MM.1S (cell line): ENCODE measurements around the gene MAP3K12.
A peak's percentile ranks its signal among the peaks of the same experiment; 100 is the strongest.

Experiments
- DNase-seq: peaks from one replicate; pipeline ENCODE4 v3.0.0-alpha.2; 2015
- H2AFZ ChIP-seq: fragments of 300-600 bp; sonication (generic); 2 replicates; pipeline ENCODE4 v1.6.0; 2016; ENCODE audit warnings: antibody characterized with exemption, low read length
- H3F3A ChIP-seq: fragments of 300-600 bp; sonication (generic); 2 replicates; pipeline ENCODE4 v1.6.1; 2016; ENCODE audit warnings: mild to moderate bottlenecking, antibody characterized with exemption, low read length, moderate library complexity, mixed read lengths; ENCODE audit not compliant: insufficient read depth
- H3K27ac ChIP-seq: fragments of 300-600 bp; sonication (generic); 2 replicates; pipeline ENCODE4 v1.5.1; 2016; ENCODE audit warnings: mild to moderate bottlenecking, low read length
- H3K27me3 ChIP-seq: fragments of 300-600 bp; sonication (generic); replicated peaks from 2 replicates; pipeline ENCODE4 v1.6.0; 2016; ENCODE audit warnings: low read length; ENCODE audit not compliant: insufficient read depth
- H3K36me3 ChIP-seq: fragments of 300-600 bp; sonication (generic); replicated peaks from 2 replicates; pipeline ENCODE4 v1.6.1; 2016; ENCODE audit warnings: mild to moderate bottlenecking, low read length, mixed read lengths; ENCODE audit not compliant: insufficient read depth
- H3K4me1 ChIP-seq: fragments of 300-600 bp; sonication (generic); 2 replicates; pipeline ENCODE4 v1.6.1; 2016; ENCODE audit warnings: low read length, mixed read lengths
- H3K4me2 ChIP-seq: fragments of 300-600 bp; sonication (generic); 2 replicates; pipeline ENCODE4 v1.6.0; 2016; ENCODE audit warnings: low read depth, low read length
- H3K4me3 ChIP-seq: fragments of 300-600 bp; sonication (generic); 2 replicates; pipeline ENCODE4 v1.5.1; 2016; ENCODE audit warnings: low read length, mixed read lengths
- H3K79me2 ChIP-seq: fragments of 300-600 bp; sonication (generic); 2 replicates; pipeline ENCODE4 v1.6.1; 2016; ENCODE audit warnings: mixed run types, low read length, mixed read lengths
- H3K9ac ChIP-seq: fragments of 300-600 bp; sonication (generic); 2 replicates; pipeline ENCODE4 v1.6.1; 2016; ENCODE audit warnings: low read length, mixed read lengths
- H3K9me2 ChIP-seq: fragments of 300-600 bp; sonication (generic); replicated peaks from 2 replicates; pipeline ENCODE4 v1.6.1; 2016; ENCODE audit warnings: mild to moderate bottlenecking, low read length, mixed read lengths; ENCODE audit not compliant: insufficient read depth
- H3K9me3 ChIP-seq: fragments of 300-600 bp; sonication (generic); replicated peaks from 2 replicates; pipeline ENCODE4 v1.6.1; 2016; ENCODE audit warnings: mild to moderate bottlenecking, low read length, mixed read lengths; ENCODE audit not compliant: insufficient read depth
- H4K20me1 ChIP-seq: fragments of 300-600 bp; sonication (generic); 2 replicates; pipeline ENCODE4 v1.6.1; 2016; ENCODE audit warnings: mild to moderate bottlenecking, low read length, moderate library complexity, mixed read lengths; ENCODE audit not compliant: insufficient read depth
- CTCF ChIP-seq: fragments of 300-600 bp; sonication (generic); IDR thresholded peaks from 2 replicates; pipeline ENCODE4 v1.5.1; 2016; ENCODE audit warnings: antibody characterized with exemption, low read length, mixed read lengths
- EZH2 ChIP-seq: fragments of 300-600 bp; sonication (generic); optimal IDR thresholded peaks from 2 replicates; pipeline ENCODE3; 2017; ENCODE audit warnings: low read depth, mild to moderate bottlenecking, antibody characterized with exemption, low read length, mixed read lengths
- EZH2phosphoT487 ChIP-seq: fragments of 300-600 bp; sonication (generic); IDR thresholded peaks from 2 replicates; pipeline ENCODE4 v1.6.1; 2018; ENCODE audit warnings: antibody characterized with exemption, low read length

The MAP3K12 gene

GRCh38 chr12:53484686-53485575 is 14.3 kb downstream of the MAP3K12 start:
- no peak for TF ChIP-seq CTCF
- TF ChIP-seq EZH2, result no peak
- TF ChIP-seq EZH2phosphoT487, result no peak
- peak overlapping the region; percentile 1; the same call in 1 of the 2 replicates for H3K27ac ChIP-seq
- peaks cover 12% of the 10 kb centered on the region; the same call in 1 of the 2 replicates for H3K36me3 ChIP-seq

GRCh38 chr12:53483979-53484377 is 15.3 kb downstream of the MAP3K12 start:
- Histone ChIP-seq H3K9me3 (no peaks in the 10 kb centered on the region), H3K36me3 (peaks cover 22% of the 10 kb centered on the region; the same call in 1 of the 2 replicates), H3K9me2 (no peaks in the 10 kb centered on the region), H4K20me1 (peaks cover 7% of the 10 kb centered on the region; the same call in 1 of the 2 replicates), H3F3A (peaks cover 73% of the 10 kb centered on the region), H2AFZ (no peak overlapping the region), H3K4me2 (no peak overlapping the region), H3K4me1 (peaks cover 19% of the 10 kb centered on the region), H3K4me3 (no peak overlapping the region), H3K27ac (peak overlapping the region; percentile 9; the same call in 1 of the 2 replicates), H3K27me3 (no peaks in the 10 kb centered on the region), H3K79me2 (peaks cover 26% of the 10 kb centered on the region), H3K9ac (no peak overlapping the region)
- no peak for DNase-seq
- no peak for TF ChIP-seq EZH2phosphoT487
- no peak for TF ChIP-seq EZH2
- TF ChIP-seq CTCF, result no peak

More at GRCh38 chr12:53484686-53485575, 14.3 kb downstream of the MAP3K12 start:
- H3K27me3 ChIP-seq, result no peaks in the 10 kb centered on the region
- H2AFZ ChIP-seq, result no peak overlapping the region
- no peak overlapping the region for H3K4me3 ChIP-seq
- H4K20me1 ChIP-seq, result peaks cover 7% of the 10 kb centered on the region; the same call in 1 of the 2 replicates
- no peak for DNase-seq
- no peaks in the 10 kb centered on the region for H3K9me3 ChIP-seq
- H3K9ac ChIP-seq, result no peak overlapping the region
- no peak overlapping the region for H3K4me2 ChIP-seq
- peaks cover 68% of the 10 kb centered on the region for H3F3A ChIP-seq
- H3K9me2 ChIP-seq, result no peaks in the 10 kb centered on the region
- peaks cover 9% of the 10 kb centered on the region for H3K4me1 ChIP-seq
- peaks cover 16% of the 10 kb centered on the region for H3K79me2 ChIP-seq

GRCh38 chr12:53483225-53483978 is 15.9 kb downstream of the MAP3K12 start:
- H3K4me1 ChIP-seq, result peaks cover 24% of the 10 kb centered on the region
- H3F3A ChIP-seq, result peaks cover 78% of the 10 kb centered on the region
- H3K27ac ChIP-seq, result peak overlapping the region; percentile 9; the same call in 1 of the 2 replicates
- H3K27me3 ChIP-seq, result no peaks in the 10 kb centered on the region
- peaks cover 7% of the 10 kb centered on the region; the same call in 1 of the 2 replicates for H4K20me1 ChIP-seq
- no peak overlapping the region for H3K4me3 ChIP-seq
- peaks cover 23% of the 10 kb centered on the region; the same call in 1 of the 2 replicates for H3K36me3 ChIP-seq
- no peaks in the 10 kb centered on the region for H3K9me3 ChIP-seq
- TF ChIP-seq CTCF (no peak), EZH2phosphoT487 (no peak), EZH2 (no peak)
- H3K4me2 ChIP-seq, result no peak overlapping the region
- peaks cover 32% of the 10 kb centered on the region for H3K79me2 ChIP-seq
- DNase-seq, result no peak
- no peak overlapping the region for H3K9ac ChIP-seq
- H2AFZ ChIP-seq, result no peak overlapping the region
- no peaks in the 10 kb centered on the region for H3K9me2 ChIP-seq
